Measurements from ENCODE around the gene DNAH17.

DNA sequence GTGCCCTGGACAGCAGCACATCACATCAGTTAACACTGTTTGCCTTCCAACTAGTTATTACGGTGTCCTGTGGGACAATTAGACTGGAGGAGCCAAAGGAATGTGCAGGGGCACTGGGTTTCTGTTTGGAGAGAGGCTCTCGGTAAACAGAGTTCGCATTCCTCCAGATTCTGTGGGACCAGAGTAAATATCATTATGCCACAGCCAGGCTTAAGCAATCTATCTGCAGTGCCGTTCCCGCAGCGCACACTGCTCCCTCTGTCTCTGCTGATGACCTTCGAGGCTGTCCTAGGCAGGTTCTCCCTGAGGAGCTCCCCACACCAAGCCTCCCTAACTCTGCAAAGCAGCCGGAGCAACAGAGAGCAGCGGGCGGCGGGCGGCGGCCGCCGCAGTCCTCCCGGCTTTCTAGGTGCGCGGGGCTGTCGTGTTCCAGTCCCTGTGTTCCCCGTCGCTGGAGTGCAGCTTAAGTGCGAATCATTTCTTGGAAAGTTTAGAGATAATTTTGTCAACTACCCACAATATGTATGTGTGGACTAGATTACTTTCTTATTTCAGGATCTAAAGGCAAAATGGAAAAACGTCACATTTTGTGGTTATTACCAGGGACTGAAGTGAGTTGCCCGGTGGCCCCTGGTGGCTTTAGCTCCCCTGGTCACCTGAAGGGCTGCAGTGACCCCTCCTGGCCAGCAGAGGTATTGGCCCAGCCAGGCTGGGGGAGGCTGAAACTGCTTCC, 155.5 kb downstream of the DNAH17 start:
- TF ChIP-seq, protein P1, sequence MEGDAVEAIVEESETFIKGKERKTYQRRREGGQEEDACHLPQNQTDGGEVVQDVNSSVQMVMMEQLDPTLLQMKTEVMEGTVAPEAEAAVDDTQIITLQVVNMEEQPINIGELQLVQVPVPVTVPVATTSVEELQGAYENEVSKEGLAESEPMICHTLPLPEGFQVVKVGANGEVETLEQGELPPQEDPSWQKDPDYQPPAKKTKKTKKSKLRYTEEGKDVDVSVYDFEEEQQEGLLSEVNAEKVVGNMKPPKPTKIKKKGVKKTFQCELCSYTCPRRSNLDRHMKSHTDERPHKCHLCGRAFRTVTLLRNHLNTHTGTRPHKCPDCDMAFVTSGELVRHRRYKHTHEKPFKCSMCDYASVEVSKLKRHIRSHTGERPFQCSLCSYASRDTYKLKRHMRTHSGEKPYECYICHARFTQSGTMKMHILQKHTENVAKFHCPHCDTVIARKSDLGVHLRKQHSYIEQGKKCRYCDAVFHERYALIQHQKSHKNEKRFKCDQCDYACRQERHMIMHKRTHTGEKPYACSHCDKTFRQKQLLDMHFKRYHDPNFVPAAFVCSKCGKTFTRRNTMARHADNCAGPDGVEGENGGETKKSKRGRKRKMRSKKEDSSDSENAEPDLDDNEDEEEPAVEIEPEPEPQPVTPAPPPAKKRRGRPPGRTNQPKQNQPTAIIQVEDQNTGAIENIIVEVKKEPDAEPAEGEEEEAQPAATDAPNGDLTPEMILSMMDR (IDR thresholded peaks at IDR 0.05) = peak; percentile 98
- no peak for TF ChIP-seq EZH2 (IDR thresholded peaks at IDR 0.05)
- no peak for TF ChIP-seq EZH2phosphoT487 (IDR thresholded peaks at IDR 0.05)
